ENCODE results near the gene ZNF80. TPM values are rescaled to one million over a fixed set of nuclear protein-coding genes. Genes with fewer than 3 reads are reported as not detected.
"Not testable (repeated sequence)": the region's sequence is repeated elsewhere in the genome, so short reads cannot be mapped to it uniquely, and the experiment has no call there.

Gene ZNF80
- total RNA-seq, 2 donors from 2014 or later, result not detected

DNA sequence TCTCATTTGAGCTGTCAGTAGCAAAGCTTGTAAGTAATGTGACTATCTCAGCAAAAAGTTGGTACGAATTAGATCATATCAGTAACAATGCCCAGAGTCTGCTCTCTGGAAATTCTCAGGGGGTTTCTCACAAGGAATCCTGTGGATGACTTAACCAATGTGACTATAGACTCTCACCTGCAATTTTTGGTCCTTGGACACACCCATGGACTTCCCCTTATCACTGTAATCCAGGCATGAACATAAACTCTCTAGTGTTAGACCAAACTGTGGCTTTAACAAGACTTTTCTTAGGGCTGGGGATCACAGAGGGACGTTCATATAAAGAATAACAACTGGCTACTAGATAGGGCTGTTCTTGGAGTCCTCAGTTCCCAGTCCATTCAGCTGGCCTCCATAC is 3.9 kb upstream of the ZNF80 start:
- DNase-seq, result no peak
- Mint-ChIP-seq H3K27me3 (ENCODE audit: insufficient read depth) (no peaks in the 10 kb centered on the region), H3K27ac (no peak overlapping the region), H3K4me3 (no peak overlapping the region), H3K36me3 (ENCODE audit: low read depth) (no peaks in the 10 kb centered on the region), H3K4me1 (no peaks in the 10 kb centered on the region), H3K9me3 (peaks cover 33% of the 10 kb centered on the region)
- Histone ChIP-seq H3K9ac (ENCODE audit: extremely low read depth, low read length, poor library complexity, severe bottlenecking) (no peak overlapping the region), H3K4me3 (ENCODE audit: low read length) (no peak overlapping the region), H3K36me3 (ENCODE audit: control insufficient read depth, insufficient read depth, low read length) (no peaks in the 10 kb centered on the region), H3K27ac (ENCODE audit: low read depth, low read length) (no peak overlapping the region), H3K4me1 (ENCODE audit: control insufficient read depth, insufficient read depth, low read length) (no peaks in the 10 kb centered on the region), H3K27me3 (ENCODE audit: control insufficient read depth, insufficient read depth, low read length, poor library complexity, severe bottlenecking) (no peaks in the 10 kb centered on the region), H3K9me3 (ENCODE audit: control insufficient read depth, low read length) (no peaks in the 10 kb centered on the region)
- TF ChIP-seq, protein P1, sequence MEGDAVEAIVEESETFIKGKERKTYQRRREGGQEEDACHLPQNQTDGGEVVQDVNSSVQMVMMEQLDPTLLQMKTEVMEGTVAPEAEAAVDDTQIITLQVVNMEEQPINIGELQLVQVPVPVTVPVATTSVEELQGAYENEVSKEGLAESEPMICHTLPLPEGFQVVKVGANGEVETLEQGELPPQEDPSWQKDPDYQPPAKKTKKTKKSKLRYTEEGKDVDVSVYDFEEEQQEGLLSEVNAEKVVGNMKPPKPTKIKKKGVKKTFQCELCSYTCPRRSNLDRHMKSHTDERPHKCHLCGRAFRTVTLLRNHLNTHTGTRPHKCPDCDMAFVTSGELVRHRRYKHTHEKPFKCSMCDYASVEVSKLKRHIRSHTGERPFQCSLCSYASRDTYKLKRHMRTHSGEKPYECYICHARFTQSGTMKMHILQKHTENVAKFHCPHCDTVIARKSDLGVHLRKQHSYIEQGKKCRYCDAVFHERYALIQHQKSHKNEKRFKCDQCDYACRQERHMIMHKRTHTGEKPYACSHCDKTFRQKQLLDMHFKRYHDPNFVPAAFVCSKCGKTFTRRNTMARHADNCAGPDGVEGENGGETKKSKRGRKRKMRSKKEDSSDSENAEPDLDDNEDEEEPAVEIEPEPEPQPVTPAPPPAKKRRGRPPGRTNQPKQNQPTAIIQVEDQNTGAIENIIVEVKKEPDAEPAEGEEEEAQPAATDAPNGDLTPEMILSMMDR (conservative IDR thresholded peaks at IDR 0.05), result no peak
- WGBS, 2 experiments (ENCODE audit: insufficient coverage in 1 of 2, insufficient read length in 1 of 2), result 92 to 95% methylated on average over 2 of the region's 2 CpGs

DNA sequence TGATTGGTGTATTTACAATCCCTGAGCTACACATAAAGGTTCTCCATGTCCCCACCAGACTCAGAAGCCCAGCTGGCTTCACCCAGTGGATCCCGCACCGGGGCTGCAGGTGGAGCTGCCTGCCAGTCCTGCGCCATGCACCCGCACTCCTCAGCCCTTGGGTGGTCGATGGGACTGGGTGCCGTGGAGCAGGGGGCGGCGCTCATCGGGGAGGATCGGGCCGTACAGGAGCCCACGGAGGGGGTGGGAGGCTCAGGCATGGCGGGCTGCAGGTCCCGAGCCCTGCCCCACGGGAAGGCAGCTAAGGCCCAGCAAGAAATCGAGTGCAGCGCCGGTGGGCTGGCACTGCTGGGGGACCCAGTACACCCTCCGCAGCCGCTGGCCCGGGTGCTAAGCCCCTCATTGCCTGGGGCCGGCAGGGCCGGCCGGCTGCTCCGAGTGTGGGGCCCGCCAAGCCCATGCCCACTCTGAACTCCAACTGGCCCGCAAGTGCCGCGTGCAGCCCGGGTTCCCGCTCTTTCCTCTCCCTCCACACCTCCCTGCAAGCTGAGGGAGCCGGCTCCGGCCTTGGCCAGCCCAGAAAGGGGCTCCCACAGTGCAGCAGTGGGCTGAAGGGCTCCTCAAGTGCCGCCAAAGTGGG is 888 bp upstream of the ZNF80 start:
- not testable (repeated sequence) for H3K36me3 ChIP-seq (ENCODE audit: control insufficient read depth, insufficient read depth, low read length); H3K27ac ChIP-seq (ENCODE audit: low read depth, low read length); H3K27me3 ChIP-seq (ENCODE audit: control insufficient read depth, insufficient read depth, low read length, poor library complexity, severe bottlenecking); H3K4me3 ChIP-seq (ENCODE audit: low read length); H3K4me3 Mint-ChIP-seq; H3K36me3 Mint-ChIP-seq (ENCODE audit: low read depth); H3K9ac ChIP-seq (ENCODE audit: extremely low read depth, low read length, poor library complexity, severe bottlenecking); DNase-seq; H3K9me3 ChIP-seq (ENCODE audit: control insufficient read depth, low read length); H3K4me1 ChIP-seq (ENCODE audit: control insufficient read depth, insufficient read depth, low read length); H3K27ac Mint-ChIP-seq; H3K27me3 Mint-ChIP-seq (ENCODE audit: insufficient read depth); H3K4me1 Mint-ChIP-seq
- H3K9me3 Mint-ChIP-seq, result peaks cover 14% of the 10 kb centered on the region
- 94% methylated on average over 25 of the region's 34 CpGs; no CpG with 5 or more reads in 1 of the 2 experiments for WGBS, 2 experiments (ENCODE audit: insufficient coverage in 1 of 2, insufficient read length in 1 of 2)

DNA sequence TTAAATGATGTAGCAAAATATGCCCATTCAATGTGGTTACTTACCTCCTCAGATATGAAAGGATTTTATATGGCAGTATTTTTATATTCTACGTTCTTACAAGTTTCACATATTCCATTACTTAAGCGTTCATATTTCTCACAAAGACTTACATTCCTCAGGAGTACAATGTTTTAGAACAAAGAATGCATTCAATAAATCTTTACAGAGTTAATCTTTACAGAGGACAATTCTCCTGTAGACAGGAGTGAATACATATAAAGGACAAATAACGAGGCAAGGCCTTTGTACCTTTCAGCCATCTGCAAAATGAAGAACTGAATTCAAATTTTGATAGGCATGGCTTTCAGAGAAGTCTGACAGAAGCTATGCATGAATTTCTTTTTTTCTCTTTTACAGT is 1.9 kb downstream of the ZNF80 start:
- Histone ChIP-seq H3K4me3 (ENCODE audit: low read length) (no peak overlapping the region), H3K9me3 (ENCODE audit: control insufficient read depth, low read length) (no peaks in the 10 kb centered on the region), H3K36me3 (ENCODE audit: control insufficient read depth, insufficient read depth, low read length) (no peaks in the 10 kb centered on the region), H3K9ac (ENCODE audit: extremely low read depth, low read length, poor library complexity, severe bottlenecking) (no peak overlapping the region), H3K4me1 (ENCODE audit: control insufficient read depth, insufficient read depth, low read length) (no peaks in the 10 kb centered on the region), H3K27me3 (ENCODE audit: control insufficient read depth, insufficient read depth, low read length, poor library complexity, severe bottlenecking) (no peaks in the 10 kb centered on the region), H3K27ac (ENCODE audit: low read depth, low read length) (no peak overlapping the region)
- 88% methylated on average over 3 of the region's 3 CpGs; no CpG with 5 or more reads in 1 of the 2 experiments for WGBS, 2 experiments (ENCODE audit: insufficient coverage in 1 of 2, insufficient read length in 1 of 2)
- TF ChIP-seq, protein P1 (conservative IDR thresholded peaks at IDR 0.05), result no peak
- Mint-ChIP-seq H3K4me3 (no peak overlapping the region), H3K4me1 (no peaks in the 10 kb centered on the region), H3K27ac (no peak overlapping the region), H3K36me3 (ENCODE audit: low read depth) (no peaks in the 10 kb centered on the region), H3K27me3 (ENCODE audit: insufficient read depth) (no peaks in the 10 kb centered on the region), H3K9me3 (peaks cover 14% of the 10 kb centered on the region)
- no peak for DNase-seq

DNA sequence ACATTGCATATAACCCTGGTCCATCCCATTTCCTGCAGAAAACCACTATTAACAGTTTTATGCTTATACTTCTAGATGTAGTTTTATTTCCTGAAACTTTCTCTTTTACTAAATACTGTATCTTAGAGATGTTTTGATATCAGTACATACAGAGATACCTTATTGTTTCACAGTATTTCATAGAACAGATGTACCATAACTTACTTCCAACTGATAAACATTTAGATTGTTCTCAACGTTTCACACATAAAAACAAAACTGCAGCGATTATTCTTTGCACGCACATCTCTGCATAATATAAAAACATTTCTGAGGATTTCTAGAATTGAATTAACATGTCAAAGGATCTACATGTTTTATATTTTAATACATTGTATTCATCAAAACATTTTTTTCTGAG is 2.6 kb downstream of the ZNF80 start:
- Mint-ChIP-seq H3K36me3 (ENCODE audit: low read depth) (no peaks in the 10 kb centered on the region), H3K4me3 (no peak overlapping the region), H3K4me1 (no peaks in the 10 kb centered on the region), H3K9me3 (peaks cover 14% of the 10 kb centered on the region), H3K27ac (no peak overlapping the region), H3K27me3 (ENCODE audit: insufficient read depth) (no peaks in the 10 kb centered on the region)
- Histone ChIP-seq H3K4me3 (ENCODE audit: low read length) (no peak overlapping the region), H3K9ac (ENCODE audit: extremely low read depth, low read length, poor library complexity, severe bottlenecking) (no peak overlapping the region), H3K27me3 (ENCODE audit: control insufficient read depth, insufficient read depth, low read length, poor library complexity, severe bottlenecking) (no peaks in the 10 kb centered on the region), H3K4me1 (ENCODE audit: control insufficient read depth, insufficient read depth, low read length) (no peaks in the 10 kb centered on the region), H3K9me3 (ENCODE audit: control insufficient read depth, low read length) (no peaks in the 10 kb centered on the region), H3K36me3 (ENCODE audit: control insufficient read depth, insufficient read depth, low read length) (no peaks in the 10 kb centered on the region), H3K27ac (ENCODE audit: low read depth, low read length) (no peak overlapping the region)
- WGBS, 2 experiments (ENCODE audit: insufficient coverage in 1 of 2, insufficient read length in 1 of 2), result 96% methylated on average over 3 of the region's 3 CpGs; no CpG with 5 or more reads in 1 of the 2 experiments
- no peak for DNase-seq
- TF ChIP-seq, protein P1 (conservative IDR thresholded peaks at IDR 0.05), result no peak
